Epidermal melanocyte (primary cell): ENCODE measurements around the gene ELOF1.
A peak's percentile ranks its signal among the peaks of the same experiment; 100 is the strongest.
"Not testable (repeated sequence)": the region's sequence is repeated elsewhere in the genome, so short reads cannot be mapped to it uniquely, and the experiment has no call there.

Experiments used
- DNase-seq: peaks from one replicate; pipeline ENCODE4 v3.0.0; 2011; ENCODE audit warnings: low spot score; ENCODE audit not compliant: insufficient read length

Gene ELOF1

DNA sequence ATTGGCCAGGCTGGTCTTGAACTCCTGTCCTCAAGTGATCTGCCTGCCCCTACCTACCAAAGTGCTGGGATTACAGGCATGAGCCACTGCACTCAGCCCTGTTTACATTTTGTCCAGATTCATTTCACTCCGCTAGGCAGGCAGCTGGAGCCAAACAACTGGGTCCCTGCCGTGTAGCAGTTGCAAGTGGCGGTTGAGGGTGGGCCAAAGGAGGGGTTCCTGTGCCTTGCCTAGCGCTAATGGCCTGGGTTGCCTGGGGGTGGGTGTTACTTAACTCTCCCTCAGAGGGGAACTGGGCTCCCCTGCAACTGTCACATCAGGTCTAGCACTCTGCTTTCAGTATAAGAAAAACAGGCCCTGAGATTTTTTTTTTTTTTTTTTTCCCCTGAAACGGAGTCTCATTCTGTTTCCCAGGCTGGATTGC is 11.0 kb upstream of the ELOF1 start:
- no peak for DNase-seq

DNA sequence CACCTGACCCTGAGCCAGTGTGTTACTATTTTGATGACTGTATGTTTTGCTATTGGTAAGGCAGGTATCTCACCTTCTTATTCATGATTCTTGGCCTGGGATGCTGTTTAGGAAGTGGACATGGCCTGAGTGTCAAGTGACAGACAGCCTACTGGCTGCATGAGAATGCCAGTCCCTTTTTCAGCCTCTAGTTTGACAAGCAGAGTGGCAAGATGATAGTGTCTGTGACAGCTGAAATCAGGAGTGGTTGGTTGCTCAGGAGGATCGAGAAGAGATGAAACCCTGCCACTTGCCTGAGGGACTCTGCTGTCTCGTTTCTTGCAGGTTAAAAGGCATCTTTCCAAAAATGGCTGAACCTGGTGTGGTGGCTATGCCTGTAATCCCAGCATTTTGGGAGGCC is 7.1 kb upstream of the ELOF1 start:
- no peak for DNase-seq

DNA sequence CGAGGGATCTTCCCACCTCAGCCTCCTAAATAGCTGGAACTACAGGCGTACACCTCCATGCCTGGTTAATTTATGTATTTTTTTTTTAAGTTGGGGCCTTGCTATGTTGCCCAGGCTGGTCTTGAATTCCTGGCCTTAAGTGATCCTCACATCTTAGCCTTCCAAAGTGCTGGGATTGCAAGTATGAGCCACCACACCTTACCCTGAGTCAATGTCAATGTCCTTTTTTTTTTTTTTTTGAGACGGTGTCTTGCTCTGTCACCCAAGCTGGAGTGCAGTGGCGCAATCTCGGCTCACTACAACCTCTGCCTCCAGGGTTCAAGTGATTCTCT is 6.6 kb upstream of the ELOF1 start:
- DNase-seq = not testable (repeated sequence)

DNA sequence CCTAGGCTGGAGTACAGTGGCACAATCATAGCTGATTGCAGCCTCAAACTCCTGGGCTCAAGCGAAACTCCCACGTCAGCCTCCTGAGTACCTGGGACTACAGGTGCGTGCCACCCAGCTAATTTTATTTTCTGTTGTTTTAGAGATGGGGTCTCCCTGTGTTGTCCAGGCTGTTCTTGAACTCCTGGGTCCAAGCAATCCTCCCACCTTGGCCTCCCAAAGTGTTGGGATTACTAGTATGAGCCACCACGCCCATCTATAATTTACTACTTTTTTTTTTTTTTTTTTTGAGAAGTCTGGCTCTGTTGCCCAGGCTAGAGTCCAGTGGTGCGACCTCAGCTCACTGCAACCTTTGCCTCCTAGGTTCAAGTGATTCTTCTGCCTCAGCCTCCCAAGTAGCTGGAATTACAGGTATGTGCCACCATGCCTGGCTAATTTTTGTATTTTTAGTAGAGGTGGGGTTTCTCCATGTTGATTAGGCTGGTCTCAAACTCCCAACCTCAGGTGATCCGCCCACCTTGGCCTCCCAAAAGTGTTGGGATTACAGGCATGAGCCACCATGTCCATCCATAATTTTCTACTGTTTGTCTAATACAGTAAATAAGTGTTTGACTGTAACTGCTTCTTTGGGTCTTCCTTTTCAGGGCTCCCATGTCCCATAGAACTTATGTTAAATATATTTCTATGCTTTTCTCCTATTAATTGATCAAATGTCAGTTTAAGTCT is 5.2 kb upstream of the ELOF1 start:
- not testable (repeated sequence) for DNase-seq

DNA sequence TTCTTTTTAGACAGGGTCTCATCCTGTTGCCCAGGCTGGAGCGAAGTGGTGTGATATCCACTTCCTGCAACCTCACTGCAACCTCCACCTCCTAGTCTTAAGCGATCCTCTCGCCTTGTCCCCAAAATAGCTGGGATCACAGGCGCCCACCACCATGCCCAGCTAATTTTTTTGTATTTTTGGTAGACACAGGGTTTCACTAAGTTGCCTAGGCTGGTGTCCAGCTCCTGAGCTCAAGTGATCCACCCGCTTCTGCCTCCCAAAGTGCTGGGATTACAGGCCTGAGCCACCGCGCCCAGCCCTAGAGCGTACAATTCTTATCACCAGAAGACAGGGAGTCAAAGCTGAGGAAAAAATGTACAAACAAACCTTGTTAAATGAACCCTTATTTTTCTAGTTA is 4.5 kb upstream of the ELOF1 start:
- DNase-seq = no peak

DNA sequence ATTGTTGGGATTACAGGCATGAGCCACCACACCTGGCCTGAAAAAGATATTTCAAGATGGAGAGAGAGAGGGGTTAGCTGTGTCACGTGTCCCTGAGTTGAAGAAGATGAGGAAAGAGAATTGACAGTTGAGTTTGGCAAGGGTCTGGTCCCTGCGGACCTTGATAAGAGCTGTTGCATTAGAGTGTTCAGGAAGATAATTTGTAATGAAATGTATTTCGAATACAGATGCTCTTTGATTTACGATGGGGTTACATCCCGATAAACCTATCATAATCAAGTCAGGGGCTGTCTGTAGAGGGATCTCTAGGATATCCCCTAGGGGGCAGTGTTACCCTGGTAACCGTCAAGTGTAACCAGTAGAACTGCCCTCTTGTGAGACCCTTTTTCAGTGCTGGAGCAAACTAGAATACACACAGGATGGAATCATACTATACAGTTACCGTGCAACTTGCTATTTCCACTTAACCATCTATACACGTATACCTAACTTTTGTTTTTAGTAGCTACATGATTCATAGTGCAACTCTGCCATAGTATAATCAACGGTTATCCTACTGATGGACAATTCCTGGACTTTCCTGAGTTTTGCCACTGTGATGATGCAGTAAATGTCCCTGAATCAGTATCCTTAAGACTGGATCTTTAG is 1.5 kb upstream of the ELOF1 start:
- DNase-seq = peak; percentile 67

DNA sequence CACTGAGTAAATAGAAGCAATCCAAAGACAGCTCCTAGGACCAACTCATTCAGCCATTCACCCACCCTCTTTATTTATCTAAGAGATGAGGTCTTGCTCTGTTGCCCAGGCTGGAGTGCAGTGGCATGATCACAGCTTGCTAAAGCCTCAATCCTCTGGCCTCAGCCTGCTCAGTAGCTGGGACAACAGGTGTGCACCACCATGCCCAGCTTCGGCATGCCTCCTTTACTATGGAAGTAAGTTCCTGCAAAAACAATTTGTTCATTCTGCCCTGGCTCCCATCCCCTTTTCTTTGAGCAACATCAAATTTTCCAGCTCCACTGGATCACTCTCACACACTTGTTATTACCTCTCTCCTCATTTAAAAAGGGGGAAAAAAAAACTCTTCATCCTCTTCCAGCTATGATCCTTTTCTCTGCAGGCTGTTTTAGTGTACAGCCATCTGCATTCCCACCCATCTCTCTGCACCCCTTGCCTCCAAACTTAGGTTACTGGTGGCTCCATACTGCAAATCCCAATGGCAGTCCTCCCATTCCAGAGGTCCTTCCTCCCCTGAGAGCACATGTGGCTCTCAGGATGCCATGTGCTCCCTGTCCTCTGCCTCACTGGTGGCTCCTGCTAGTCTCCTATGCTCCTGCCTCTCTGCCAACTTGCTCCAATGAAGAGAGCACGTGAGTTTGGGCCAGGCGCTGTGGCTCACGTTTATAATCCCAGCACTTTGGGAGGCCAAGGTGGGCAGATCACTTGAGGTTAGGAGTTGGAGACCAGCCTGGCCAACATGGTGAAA is 2.2 kb downstream of the ELOF1 start:
- DNase-seq = no peak

DNA sequence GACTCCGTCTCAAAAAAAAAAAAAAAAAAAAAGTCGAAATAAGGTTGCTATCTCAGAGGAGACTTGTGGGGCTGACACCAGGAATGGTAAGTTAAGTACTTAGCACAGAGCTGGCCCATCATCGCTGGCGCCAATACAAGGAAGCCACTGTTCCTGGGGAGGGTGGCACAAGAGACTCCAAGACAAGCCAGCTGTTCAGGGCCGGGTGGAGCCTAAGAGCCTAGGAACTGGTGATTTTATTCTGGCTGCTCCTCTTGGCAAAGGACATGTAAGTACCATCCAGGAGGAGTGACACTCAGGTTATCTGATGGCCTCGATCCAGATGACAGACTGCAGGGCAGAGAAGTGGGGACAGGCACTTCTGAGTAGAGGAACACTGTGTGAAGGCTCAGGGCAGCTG is 3.8 kb downstream of the ELOF1 start:
- no peak for DNase-seq

DNA sequence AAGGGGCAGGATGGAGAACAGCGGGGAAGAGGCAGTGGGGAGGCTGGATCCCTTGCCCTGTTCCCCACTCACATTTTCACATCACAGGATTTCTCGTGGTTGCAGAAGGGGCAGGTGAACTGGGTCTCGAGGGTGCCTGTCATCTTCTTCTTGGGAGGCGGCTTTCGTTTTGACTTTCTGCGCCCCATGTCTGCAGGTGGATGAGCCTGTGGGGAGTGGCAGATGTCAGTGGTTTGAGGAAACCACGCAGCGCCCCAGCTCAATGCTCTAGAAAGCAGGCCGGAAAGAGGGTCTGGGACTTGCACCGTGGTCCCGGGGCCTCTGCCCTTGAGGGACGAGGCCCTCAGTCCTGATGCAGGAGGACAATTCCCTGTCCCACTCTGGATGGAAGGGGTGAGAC is 4.9 kb downstream of the ELOF1 start:
- DNase-seq = no peak

DNA sequence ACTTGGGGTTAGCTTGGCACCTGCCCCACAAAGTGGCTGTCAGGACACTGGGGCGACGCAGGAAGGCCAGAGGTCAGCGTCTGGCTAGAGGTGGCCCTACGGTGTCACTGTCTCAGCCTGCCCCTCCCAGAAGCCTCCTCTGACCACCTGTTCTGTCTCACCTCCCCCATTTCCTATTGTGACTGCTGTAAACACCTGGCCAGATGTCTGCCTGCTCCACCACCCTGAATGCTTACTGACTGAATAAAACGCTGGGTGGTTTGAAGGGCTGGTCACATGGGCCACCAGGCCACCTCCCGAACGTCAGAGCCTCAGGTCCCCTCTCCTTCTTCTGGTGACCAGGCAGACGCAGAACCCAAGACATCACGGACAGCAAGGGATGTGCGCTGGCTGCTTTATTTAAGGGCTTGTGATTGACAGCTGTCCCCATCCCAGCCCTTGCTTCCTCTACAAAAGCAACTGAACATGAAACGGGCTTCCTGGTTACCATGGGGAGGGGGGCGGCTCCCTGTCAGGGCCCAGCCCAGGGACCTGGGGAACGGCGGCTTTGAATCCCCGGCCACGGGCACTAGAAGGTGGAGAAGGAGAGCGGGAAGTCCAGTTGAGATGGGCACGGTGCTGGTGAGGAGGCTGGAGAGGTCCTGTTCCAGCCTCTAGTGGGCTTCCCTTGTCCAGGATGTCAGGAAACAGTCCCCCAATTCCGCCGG is 6.2 kb downstream of the ELOF1 start:
- DNase-seq = no peak

DNA sequence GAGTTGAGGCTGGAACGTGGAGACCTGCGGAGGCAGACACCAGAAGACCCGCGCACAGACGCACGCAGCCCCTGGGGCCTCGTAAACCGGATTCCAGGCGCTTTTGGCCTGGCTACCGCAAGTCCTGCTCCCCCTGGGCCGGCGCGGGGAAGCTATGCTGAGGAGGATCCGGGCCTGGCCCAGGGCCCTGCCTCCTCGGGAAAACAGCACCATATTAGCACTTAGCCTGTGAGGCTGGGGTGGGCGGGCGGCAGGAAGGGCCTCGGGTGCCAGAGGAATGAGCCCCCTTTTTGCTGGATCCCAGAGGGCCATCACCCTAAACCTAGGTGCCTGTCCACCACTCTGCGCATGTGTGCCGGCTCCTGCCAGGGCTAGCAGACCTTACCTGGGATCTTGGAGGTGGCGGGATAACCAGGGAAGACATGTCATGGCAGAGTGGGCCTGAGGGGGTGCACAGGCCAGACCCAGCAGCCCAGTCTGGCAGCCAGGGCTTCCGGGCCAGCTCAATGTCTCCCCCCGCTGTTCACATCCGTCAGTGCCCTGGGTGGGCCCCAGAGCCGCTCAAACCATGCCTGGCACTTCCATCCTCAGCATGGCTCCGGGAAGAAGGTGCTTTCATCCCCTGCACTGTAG is 7.3 kb downstream of the ELOF1 start:
- DNase-seq = no peak

DNA sequence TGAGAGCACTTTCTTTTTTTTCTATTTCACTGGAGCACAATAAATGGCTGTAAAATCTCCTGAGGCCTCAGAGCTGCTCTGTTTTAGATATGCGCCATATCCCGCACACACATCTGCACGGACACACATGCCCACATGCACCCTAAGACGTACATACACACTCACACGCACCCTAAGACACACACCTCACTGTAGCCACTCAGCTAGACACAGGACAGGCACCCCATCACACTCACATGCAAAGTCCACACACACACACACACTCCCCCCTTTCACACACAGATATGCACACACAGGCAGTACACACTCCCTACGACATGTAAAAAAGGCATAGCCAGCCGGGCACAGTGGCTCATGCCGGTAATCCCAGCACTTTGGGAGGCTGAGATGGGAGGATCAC is 8.8 kb downstream of the ELOF1 start:
- DNase-seq = no peak

DNA sequence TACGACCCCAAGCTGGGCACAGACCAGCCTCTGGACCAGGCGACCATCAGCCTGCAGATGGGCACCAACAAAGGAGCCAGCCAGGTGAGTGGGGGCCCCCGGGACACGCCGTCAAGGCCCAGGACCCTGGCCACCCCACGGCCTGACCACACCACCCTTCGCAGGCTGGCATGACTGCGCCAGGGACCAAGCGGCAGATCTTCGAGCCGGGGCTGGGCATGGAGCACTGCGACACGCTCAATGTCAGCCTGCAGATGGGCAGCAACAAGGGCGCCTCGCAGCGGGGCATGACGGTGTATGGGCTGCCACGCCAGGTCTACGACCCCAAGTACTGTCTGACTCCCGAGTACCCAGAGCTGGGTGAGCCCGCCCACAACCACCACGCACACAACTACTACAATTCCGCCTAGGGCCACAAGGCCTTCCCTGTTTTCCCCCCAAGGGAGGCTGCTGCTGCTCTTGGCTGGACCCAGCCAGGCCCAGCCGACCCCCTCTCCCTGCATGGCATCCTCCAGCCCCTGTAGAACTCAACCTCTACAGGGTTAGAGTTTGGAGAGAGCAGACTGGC is 9.6 kb downstream of the ELOF1 start:
- no peak for DNase-seq

DNA sequence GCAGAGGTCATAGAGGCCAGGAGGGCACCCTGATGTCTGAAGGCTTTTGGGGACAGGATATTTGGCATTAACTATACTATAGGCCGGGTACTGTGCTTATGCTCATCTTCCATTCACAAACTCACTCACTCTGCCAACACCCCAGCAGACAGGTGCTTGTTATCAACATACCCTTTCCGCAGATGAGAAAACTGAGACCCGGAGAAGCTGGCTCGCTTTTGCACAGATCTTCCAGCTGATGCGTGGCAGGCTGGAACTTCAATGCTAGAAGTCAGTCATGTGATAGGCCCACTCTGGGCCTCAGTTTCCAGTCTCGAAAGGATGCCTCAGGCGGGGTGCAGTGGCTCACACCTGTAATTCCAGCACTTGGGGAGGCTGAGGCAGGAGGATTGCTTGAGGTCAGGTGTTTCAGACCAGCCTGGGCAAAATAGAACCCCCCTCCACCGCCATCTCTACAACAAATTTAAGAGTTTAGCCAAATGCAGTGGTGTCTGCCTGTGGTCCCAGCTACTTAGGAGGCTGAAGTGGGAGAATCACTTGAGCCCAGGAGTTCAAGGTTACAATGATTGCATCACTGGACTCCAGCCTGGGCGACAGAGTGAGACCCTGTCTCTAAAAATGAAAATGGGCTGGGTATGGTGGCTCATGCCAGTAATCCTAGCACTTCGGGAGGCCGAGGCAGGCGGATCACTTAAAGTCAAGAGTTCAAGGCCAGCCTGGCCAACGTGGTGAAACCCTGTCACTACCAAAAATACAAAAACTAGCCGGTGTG is 10.9 kb downstream of the ELOF1 start:
- DNase-seq = no peak

DNA sequence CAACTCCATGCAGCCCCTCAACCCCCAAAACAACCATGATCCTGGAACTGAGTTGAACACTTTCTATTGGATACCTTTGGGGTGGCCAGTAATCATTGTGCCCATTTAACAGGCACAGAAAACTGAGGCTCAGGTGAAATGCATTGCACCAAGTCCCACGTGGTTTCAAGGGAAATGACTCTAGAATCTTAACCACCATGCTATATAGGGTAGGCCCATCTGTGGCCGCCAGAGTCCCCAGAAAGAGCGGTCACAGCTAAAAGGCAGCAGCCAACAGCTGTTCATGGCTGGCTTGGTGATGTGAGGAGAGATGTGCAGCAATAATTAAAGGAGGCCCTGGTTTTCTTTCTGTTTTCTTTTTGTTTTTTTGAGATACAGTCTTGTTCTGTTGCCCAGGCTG is 17.8 kb downstream of the ELOF1 start:
- no peak for DNase-seq

DNA sequence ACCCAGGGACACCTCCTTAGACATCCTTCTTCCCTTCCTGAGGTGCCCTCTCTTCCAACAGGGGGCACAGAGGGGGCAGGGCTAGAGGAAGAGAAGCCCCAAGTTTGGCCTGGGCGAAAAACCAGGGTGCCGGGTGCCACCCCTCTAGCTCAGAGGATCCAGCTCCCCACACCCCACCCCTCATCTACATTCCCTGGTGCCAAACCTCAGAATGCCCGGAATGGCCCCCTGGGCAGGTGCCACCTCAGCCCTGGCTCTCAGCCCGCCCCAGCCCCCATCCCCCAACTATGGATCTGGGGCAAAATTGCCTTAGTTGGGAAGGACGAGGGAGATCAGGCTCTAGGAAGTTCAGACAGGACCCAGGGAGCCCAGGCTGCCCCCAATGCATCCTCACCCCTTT is 18.4 kb downstream of the ELOF1 start:
- no peak for DNase-seq

DNA sequence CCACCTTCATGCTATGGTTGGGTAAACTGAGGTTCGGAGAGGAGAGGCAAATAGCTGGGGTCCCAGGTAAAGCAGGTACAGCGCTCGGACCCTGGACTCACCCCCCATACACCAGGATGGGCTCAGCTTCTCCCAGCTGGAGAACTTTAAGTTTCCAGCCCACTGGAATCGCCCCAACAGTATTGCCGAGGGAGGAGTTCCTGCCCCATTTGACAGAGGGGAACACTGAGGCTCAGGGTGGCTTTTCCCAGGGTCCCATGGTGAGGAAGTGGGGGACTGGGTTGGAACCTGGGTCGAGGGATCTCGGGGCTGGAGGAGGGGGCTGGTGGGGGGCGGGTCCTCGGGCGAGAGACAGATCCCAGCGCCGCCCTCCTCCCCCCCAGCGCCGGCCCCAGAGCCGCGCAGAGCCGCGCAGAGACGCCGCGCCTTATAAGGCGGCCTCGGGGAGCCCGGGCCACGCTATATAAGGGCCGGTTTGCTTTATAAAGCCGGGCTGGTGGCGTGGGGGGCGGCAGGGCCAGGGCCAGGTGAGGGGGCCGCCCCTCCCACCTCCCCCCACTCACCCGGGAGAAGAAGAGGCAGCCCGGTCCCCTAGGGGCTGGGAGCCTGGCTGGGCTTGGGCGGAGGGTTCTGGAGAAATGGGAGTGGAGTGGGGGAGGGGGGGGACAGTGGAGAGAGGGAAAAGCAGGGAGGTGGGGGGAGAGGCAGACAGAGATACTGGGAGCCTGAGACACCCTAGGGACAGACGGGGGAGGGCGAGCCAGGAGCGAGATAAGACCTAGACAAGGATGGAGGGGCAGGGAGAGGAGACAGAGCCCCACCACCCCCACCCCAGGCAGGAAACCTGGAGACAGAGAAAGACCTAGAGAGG is 19.3 kb downstream of the ELOF1 start:
- DNase-seq = no peak

DNA sequence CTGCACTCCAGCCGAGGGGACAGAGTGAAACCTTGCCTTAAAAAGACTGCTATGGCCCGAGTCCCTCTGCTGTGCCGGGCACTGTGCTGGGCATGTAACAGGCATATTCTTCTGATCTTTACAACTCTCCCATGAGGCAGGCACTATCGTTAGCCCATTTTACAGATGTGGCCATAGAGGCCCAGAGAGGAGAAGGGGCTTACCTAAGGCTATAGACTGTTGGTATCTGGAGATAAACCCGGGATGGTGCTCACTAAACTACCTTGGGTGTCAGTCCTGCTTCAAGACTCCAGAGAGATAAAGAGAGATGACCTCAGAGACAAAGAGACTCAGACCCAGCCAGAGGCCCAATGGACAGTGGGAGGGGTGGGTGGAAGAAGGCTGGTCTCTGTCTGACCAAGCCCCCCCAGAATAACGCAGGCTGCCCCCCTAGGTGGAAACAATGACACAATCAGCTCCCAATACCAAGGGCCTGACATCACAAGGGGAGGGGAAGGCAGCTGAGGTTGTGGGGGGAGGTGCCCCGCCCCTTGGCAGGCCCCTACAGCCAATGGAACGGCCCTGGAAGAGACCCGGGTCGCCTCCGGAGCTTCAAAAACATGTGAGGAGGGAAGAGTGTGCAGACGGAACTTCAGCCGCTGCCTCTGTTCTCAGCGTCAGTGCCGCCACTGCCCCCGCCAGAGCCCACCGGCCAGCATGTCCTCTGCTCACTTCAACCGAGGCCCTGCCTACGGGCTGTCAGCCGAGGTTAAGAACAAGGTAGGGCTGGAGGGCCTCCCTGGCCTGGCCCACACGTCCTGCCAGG is 20.6 kb downstream of the ELOF1 start, which contains the start of gene CNN1:
TSS of gene CNN1 (plus strand) at position 620 of the 805 bp plus-strand sequence. CDS start at position 697, 77 bp downstream.
- no peak for DNase-seq
